Breast epithelium (tissue), 4 donors: Measurements from ENCODE around the gene PPFIA3. TPM values are rescaled to one million over a fixed set of nuclear protein-coding genes. Genes with fewer than 3 reads are reported as not detected.

Source experiments
- DNase-seq, 2 donors: peaks; one replicate each; pipeline ENCODE4 v3.0.0-alpha.2; 2019; ENCODE audit warnings: low spot score in 2 of 2
- H3K27ac ChIP-seq, 2 donors: fragments of 200-600 bp; sonication (generic) in 1 of 2; one replicate each; pipeline ENCODE4 v1.5.1; 2016 to 2019; ENCODE audit warnings: mild to moderate bottlenecking in 1 of 2
- H3K27me3 ChIP-seq, 2 donors: fragments of 200-600 bp; sonication (generic) in 1 of 2; one replicate each; pipeline versions ENCODE4 v1.5.1 to v1.6.0; 2017 to 2019; ENCODE audit warnings: control low read depth in 1 of 2, mild to moderate bottlenecking in 1 of 2
- H3K36me3 ChIP-seq: fragments of 200-600 bp; one replicate; pipeline ENCODE4 v1.5.1; 2019
- H3K4me1 ChIP-seq, 2 donors: fragments of 200-600 bp; sonication (generic); one replicate each; pipeline ENCODE4 v1.5.1; 2016 to 2019; ENCODE audit warnings: control low read depth in 1 of 2
- H3K4me3 ChIP-seq, 3 donors: fragments of 200-600 bp; sonication (generic); 1 replicate in 2 of 3; 2 replicates in 1 of 3; pipeline ENCODE4 v1.5.1; 2016 to 2019; ENCODE audit warnings: mild to moderate bottlenecking in 3 of 3, moderate library complexity in 2 of 3
- H3K9me3 ChIP-seq, 2 donors: fragments of 200-600 bp; sonication (generic) in 1 of 2; one replicate each; pipeline ENCODE4 v1.5.1; 2016 to 2019; ENCODE audit warnings: control low read depth in 1 of 2
- POLR2A ChIP-seq: fragments of 450-650 bp; IDR thresholded peaks from one replicate; pipeline ENCODE4 v1.6.1; 2016; ENCODE audit warnings: antibody characterized with exemption, mild to moderate bottlenecking, moderate library complexity
- POLR2AphosphoS5 ChIP-seq, 3 donors: sonication (generic); formaldehyde crosslinking; IDR thresholded peaks; one replicate each; pipeline ENCODE4 v1.6.1; 2017; ENCODE audit warnings: antibody characterized with exemption in 3 of 3
- intact Hi-C: fragments of 100-400 bp; cut with DNase I; formaldehyde crosslinking; loops from one replicate; pipeline ENCODE4 v1.15.1; 2023; ENCODE audit warnings: low total_unique reads
- total RNA-seq, 3 donors: library from RNA; depleted of rRNA; stranded (reverse); fragments of >200 nt; gene quantifications; one replicate each; pipeline ENCODE4 v1.1.0, GENCODE V29; 2016
- TF ChIP-seq, protein P1 (sequence below), 3 donors: fragments of 450-650 bp; IDR thresholded peaks; one replicate each; pipeline ENCODE4 v1.5.1; 2016 to 2017; ENCODE audit warnings: antibody characterized with exemption in 3 of 3, mild to moderate bottlenecking in 3 of 3, moderate library complexity in 3 of 3

Gene PPFIA3
- total RNA-seq, 3 donors from 2014 or later: 3.4 to 6.2 (median 3.4) TPM

DNA sequence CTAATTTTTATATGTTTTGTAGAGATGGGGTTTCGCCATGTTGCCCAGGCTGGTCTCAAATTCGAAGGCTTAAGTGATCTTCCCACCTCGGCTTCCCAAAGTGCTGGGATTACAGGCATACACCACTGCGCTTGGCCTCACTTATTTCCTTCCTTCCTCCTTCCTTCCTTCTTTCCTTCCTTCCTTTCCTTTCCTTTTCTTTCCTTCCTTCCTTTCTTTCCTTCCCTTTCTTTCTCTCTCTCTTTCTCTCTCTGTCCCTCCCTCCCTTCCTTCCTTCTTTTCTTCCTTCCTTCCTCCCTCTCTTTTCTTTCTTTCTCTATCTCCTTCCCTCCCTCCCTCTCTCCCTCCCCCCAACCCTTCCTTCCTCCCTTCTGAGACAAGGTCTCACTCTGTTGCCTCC is 75.1 kb downstream of the PPFIA3 start:
- DNase-seq: no peak
- Histone ChIP-seq H3K4me1 (no peaks in the 10 kb centered on the region), H3K9me3 (no peaks in the 10 kb centered on the region), H3K27me3 (no peaks in the 10 kb centered on the region), H3K36me3 (no peaks in the 10 kb centered on the region), H3K4me3 (no peak overlapping the region), H3K27ac (no peak overlapping the region)
- intact Hi-C loops: loop anchor here (10.0 kb wide), 1 partner anchor 120 kb away; the partner anchor contains the start of gene KCNA7
- no peak for TF ChIP-seq POLR2A
- TF ChIP-seq, protein P1, sequence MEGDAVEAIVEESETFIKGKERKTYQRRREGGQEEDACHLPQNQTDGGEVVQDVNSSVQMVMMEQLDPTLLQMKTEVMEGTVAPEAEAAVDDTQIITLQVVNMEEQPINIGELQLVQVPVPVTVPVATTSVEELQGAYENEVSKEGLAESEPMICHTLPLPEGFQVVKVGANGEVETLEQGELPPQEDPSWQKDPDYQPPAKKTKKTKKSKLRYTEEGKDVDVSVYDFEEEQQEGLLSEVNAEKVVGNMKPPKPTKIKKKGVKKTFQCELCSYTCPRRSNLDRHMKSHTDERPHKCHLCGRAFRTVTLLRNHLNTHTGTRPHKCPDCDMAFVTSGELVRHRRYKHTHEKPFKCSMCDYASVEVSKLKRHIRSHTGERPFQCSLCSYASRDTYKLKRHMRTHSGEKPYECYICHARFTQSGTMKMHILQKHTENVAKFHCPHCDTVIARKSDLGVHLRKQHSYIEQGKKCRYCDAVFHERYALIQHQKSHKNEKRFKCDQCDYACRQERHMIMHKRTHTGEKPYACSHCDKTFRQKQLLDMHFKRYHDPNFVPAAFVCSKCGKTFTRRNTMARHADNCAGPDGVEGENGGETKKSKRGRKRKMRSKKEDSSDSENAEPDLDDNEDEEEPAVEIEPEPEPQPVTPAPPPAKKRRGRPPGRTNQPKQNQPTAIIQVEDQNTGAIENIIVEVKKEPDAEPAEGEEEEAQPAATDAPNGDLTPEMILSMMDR (IDR thresholded peaks at IDR 0.05): no peak
- no peak for TF ChIP-seq POLR2AphosphoS5 (IDR thresholded peaks at IDR 0.05)

DNA sequence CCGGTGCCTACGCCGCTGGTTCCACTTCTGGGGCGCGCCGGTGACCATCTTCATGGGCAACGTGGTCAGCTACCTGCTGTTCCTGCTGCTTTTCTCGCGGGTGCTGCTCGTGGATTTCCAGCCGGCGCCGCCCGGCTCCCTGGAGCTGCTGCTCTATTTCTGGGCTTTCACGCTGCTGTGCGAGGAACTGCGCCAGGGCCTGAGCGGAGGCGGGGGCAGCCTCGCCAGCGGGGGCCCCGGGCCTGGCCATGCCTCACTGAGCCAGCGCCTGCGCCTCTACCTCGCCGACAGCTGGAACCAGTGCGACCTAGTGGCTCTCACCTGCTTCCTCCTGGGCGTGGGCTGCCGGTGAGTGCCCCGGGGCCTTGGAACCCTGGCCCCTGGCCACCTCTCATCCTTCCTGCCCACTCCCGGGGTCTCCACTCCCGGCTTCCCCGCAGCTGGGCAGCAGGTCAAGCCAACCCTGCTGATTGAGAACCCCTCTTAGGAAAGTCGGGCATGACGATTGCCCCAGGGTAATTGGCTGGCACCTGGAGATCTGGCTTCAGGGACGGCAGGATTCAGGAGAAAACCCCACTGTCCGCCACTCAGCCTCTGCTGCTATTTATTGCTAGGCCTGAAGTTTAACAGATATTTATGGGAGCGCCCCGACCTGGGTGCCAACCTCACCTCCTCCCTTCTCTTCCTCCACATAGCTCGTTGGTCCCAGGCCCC is 77.3 kb downstream of the PPFIA3 start:
- peak overlapping the region; percentile 64 to 66 for H3K27ac ChIP-seq
- no peaks in the 10 kb centered on the region for H3K9me3 ChIP-seq
- no peak for TF ChIP-seq POLR2A
- TF ChIP-seq POLR2AphosphoS5 (IDR thresholded peaks at IDR 0.05): peak in 1 of 3 donors; percentile 26
- TF ChIP-seq, protein P1 (IDR thresholded peaks at IDR 0.05): no peak
- peak in 1 of 2 donors; percentile 48 for DNase-seq
- intact Hi-C loops: loop anchor here (10.0 kb wide), 1 partner anchor 122 kb away; the partner anchor contains the start of gene KCNA7
- no peaks in the 10 kb centered on the region for H3K36me3 ChIP-seq
- H3K27me3 ChIP-seq: no peaks in the 10 kb centered on the region
- H3K4me1 ChIP-seq: no peaks in the 10 kb centered on the region
- peak overlapping the region in 2 of 3 donors; percentile 27 to 39 for H3K4me3 ChIP-seq

DNA sequence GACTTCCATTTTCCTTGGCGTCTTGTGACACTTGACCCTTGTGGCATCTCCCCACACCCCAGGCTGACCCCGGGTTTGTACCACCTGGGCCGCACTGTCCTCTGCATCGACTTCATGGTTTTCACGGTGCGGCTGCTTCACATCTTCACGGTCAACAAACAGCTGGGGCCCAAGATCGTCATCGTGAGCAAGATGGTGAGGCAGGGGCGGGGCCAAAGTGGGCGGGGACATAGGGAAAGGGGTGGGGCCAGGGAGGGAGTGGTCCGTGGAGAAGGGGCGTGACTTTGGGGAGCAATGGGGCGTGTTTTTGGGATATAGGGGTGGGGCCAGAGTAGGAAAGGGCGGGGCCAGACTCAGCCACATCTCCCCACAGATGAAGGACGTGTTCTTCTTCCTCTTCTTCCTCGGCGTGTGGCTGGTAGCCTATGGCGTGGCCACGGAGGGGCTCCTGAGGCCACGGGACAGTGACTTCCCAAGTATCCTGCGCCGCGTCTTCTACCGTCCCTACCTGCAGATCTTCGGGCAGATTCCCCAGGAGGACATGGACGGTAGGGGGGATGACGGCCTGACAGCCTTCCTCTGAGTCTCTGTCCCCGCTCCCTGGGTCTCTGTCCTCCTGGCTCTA is 81.0 kb downstream of the PPFIA3 start:
- TF ChIP-seq POLR2A: no peak
- TF ChIP-seq, protein P1 (IDR thresholded peaks at IDR 0.05): no peak
- TF ChIP-seq POLR2AphosphoS5 (IDR thresholded peaks at IDR 0.05): no peak
- H3K36me3 ChIP-seq: no peaks in the 10 kb centered on the region
- intact Hi-C loops: no loop called here

More for the DNA sequence above, 81.0 kb downstream of the PPFIA3 start:
- no peaks in the 10 kb centered on the region for H3K4me1 ChIP-seq
- H3K9me3 ChIP-seq: no peaks in the 10 kb centered on the region
- H3K27me3 ChIP-seq: no peaks in the 10 kb centered on the region
- no peak for DNase-seq
- H3K27ac ChIP-seq: peak overlapping the region in 1 of 2 donors; percentile 58
- no peak overlapping the region for H3K4me3 ChIP-seq

Other genes starting within 250 kb of the PPFIA3 start
- gene PPP1R15A, start 247.1 kb upstream of the PPFIA3 start, total RNA-seq: 10 to 100 TPM; 59.6 to 74.2 (median 65.4) TPM
- gene TULP2, start 220.8 kb upstream of the PPFIA3 start, total RNA-seq: under 1 TPM in 2 of 3 donors, not detected in 1; 0.48 to 0.73 TPM
- gene NUCB1, start 219.2 kb upstream of the PPFIA3 start, total RNA-seq: 100 to 1,000 TPM; 131 to 333 (median 223) TPM
- gene DHDH, start 185.8 kb upstream of the PPFIA3 start, total RNA-seq: 1 to 10 TPM in 1 of 3 donors, under 1 TPM in 1, not detected in 1; 0.96 to 1.3 TPM
- gene BAX, start 164.7 kb upstream of the PPFIA3 start, total RNA-seq: 10 to 100 TPM; 34.2 to 56.0 (median 36.0) TPM
- gene FTL, start 154.2 kb upstream of the PPFIA3 start, total RNA-seq: over 10,000 TPM in 1 of 3 donors, 1,000 to 10,000 TPM in 2; 3,861 to 12,429 (median 4,028) TPM
- 10 to 100 TPM; 24.0 to 26.4 (median 24.6) TPM for gene GYS1, start 126.2 kb upstream of the PPFIA3 start, total RNA-seq
- 100 to 1,000 TPM in 1 of 3 donors, 10 to 100 TPM in 2; 74.1 to 104 (median 84.0) TPM for gene RUVBL2, start 125.7 kb upstream of the PPFIA3 start, total RNA-seq
- not detected for gene LHB, start 102.5 kb upstream of the PPFIA3 start, total RNA-seq
- gene CGB3, start 95.2 kb upstream of the PPFIA3 start, total RNA-seq: not detected
- gene CGB2, start 87.7 kb upstream of the PPFIA3 start, total RNA-seq: not detected
- gene CGB1, start 82.6 kb upstream of the PPFIA3 start, total RNA-seq: not detected
- not detected for gene CGB5, start 75.7 kb upstream of the PPFIA3 start, total RNA-seq
- gene CGB8, start 70.4 kb upstream of the PPFIA3 start, total RNA-seq: not detected
- gene CGB7, start 61.8 kb upstream of the PPFIA3 start, total RNA-seq: 1 to 10 TPM in 1 of 3 donors, under 1 TPM in 1, not detected in 1; 0.15 to 2.0 TPM
- gene NTF4, start 54.7 kb upstream of the PPFIA3 start, total RNA-seq: 1 to 10 TPM in 2 of 3 donors, not detected in 1; 3.9 to 6.4 TPM
- not detected for gene KCNA7, start 46.8 kb upstream of the PPFIA3 start, total RNA-seq
- gene SNRNP70, start 34.1 kb upstream of the PPFIA3 start, total RNA-seq: 100 to 1,000 TPM; 222 to 444 (median 316) TPM
- gene LIN7B, start 5.2 kb upstream of the PPFIA3 start, total RNA-seq: 10 to 100 TPM in 2 of 3 donors, 1 to 10 TPM in 1; 8.5 to 17.6 (median 11.8) TPM
- gene C19orf73, start 401 bp upstream of the PPFIA3 start, total RNA-seq: 1 to 10 TPM; 3.8 to 5.7 (median 4.6) TPM
- 1 to 10 TPM in 2 of 3 donors, under 1 TPM in 1; 0.88 to 2.7 (median 1.3) TPM for gene HRC, start 35.9 kb downstream of the PPFIA3 start, total RNA-seq
- 10 to 100 TPM; 13.1 to 34.0 (median 24.3) TPM for gene TRPM4, start 38.2 kb downstream of the PPFIA3 start, total RNA-seq
- 1 to 10 TPM; 1.2 to 2.7 (median 2.0) TPM for gene SLC6A16, start 205.6 kb downstream of the PPFIA3 start, total RNA-seq
- 10 to 100 TPM in 2 of 3 donors, 1 to 10 TPM in 1; 2.9 to 19.7 (median 15.4) TPM for gene CD37, start 215.9 kb downstream of the PPFIA3 start, total RNA-seq
- 10 to 100 TPM; 24.9 to 30.0 (median 25.1) TPM for gene TEAD2, start 242.9 kb downstream of the PPFIA3 start, total RNA-seq
- gene DKKL1, start 244.3 kb downstream of the PPFIA3 start, total RNA-seq: 1 to 10 TPM in 1 of 3 donors, under 1 TPM in 1, not detected in 1; 0.64 to 1.8 TPM